NCI-H69 (cell line): ENCODE measurements around the gene SLC29A1.
"Not testable (repeated sequence)": the region's sequence is repeated elsewhere in the genome, so short reads cannot be mapped to it uniquely, and the experiment has no call there.

Experiments
- DNase-seq: peaks from one replicate; lab custom pipeline; 2025; lab: John Stamatoyannopoulos, UW

SLC29A1 gene

GRCh38 chr6:44222486-44223318 is 693 bp upstream of the SLC29A1 start:
- peak; percentile 57 for DNase-seq

GRCh38 chr6:44224029-44224964 is 902 bp downstream of the SLC29A1 start:
- DNase-seq: peak; percentile 68

- DNase-seq: peak; percentile 33
Observed at GRCh38 chr6:44224965-44225305, 1.5 kb downstream of the SLC29A1 start.

GRCh38 chr6:44225579-44226325 is 2.4 kb downstream of the SLC29A1 start:
- DNase-seq: peak; percentile 43

GRCh38 chr6:44226368-44227147 is 3.2 kb downstream of the SLC29A1 start:
- DNase-seq: peak; percentile 29

GRCh38 chr6:44227148-44227793 is 3.9 kb downstream of the SLC29A1 start:
- peak; percentile 48 for DNase-seq

- no peak for DNase-seq
Observed at GRCh38 chr6:44228031-44228430, 4.6 kb downstream of the SLC29A1 start.

- DNase-seq: no peak
Observed at GRCh38 chr6:44228433-44228832, 5.0 kb downstream of the SLC29A1 start.

GRCh38 chr6:44228836-44229235 is 5.4 kb downstream of the SLC29A1 start:
- no peak for DNase-seq

GRCh38 chr6:44229376-44230033 is 6.1 kb downstream of the SLC29A1 start:
- no peak for DNase-seq

- DNase-seq: no peak
Observed at GRCh38 chr6:44230034-44230675, 6.8 kb downstream of the SLC29A1 start.

- not testable (repeated sequence) for DNase-seq
Observed at GRCh38 chr6:44231426-44231825, 8.0 kb downstream of the SLC29A1 start.

GRCh38 chr6:44232676-44233566 is 9.5 kb downstream of the SLC29A1 start:
- DNase-seq: no peak

- no peak for DNase-seq
Observed at GRCh38 chr6:44233567-44234100, 10.2 kb downstream of the SLC29A1 start.

- peak; percentile 50 for DNase-seq
Observed at GRCh38 chr6:44234101-44235025, 11.0 kb downstream of the SLC29A1 start.

GRCh38 chr6:44235269-44235668 is 11.9 kb downstream of the SLC29A1 start:
- DNase-seq: no peak

GRCh38 chr6:44235891-44236516 is 12.6 kb downstream of the SLC29A1 start:
- DNase-seq: no peak
